H1 (cell line): ENCODE results near the gene FOXL1. TPM values are rescaled to one million over a fixed set of nuclear protein-coding genes. Genes with fewer than 3 reads are reported as not detected.

Source experiments
- polyA plus RNA-seq, 7 experiments: library from polyadenylated mRNA; depleted of rRNA in 3 of 7; stranded (reverse) in 5 of 7; unstranded in 2 of 7; fragments of >200 nt in 5 of 7; fragments of 200-250 nt in 2 of 7; gene quantifications; 1 replicate in 5 of 7; 2 replicates in 1 of 7; 4 replicates in 1 of 7; pipeline versions ENCODE4 v1.2.1 to v1.2.3, GENCODE V29; 2011 to 2013; ENCODE audit warnings: missing spikeins in 2 of 7, mixed read lengths in 2 of 7
- total RNA-seq: library from RNA; stranded (reverse); fragmentation: NEBNext Ultra II Directional; extraction: Animal tissue kit (Norgen Biotek cat#: 25700); gene quantifications from 2 replicates; pipeline ENCODE4 v1.2.1, GENCODE V29; 2021
- TF ChIP-seq, protein P1 (sequence below): fragments of 300-600 bp; sonication (generic); IDR thresholded peaks from 2 replicates; pipeline ENCODE4 v1.7.1; 2012; ENCODE audit warnings: low read length, moderate library complexity, mild to moderate bottlenecking, inconsistent platforms; ENCODE audit not compliant: insufficient replicate concordance

The FOXL1 gene
- total and polyA plus RNA-seq, 2 of the 8 experiments (the other 6 are each of a cell fraction or from before 2014, with no cell fraction given): 0.03 TPM; not detected in 1

DNA sequence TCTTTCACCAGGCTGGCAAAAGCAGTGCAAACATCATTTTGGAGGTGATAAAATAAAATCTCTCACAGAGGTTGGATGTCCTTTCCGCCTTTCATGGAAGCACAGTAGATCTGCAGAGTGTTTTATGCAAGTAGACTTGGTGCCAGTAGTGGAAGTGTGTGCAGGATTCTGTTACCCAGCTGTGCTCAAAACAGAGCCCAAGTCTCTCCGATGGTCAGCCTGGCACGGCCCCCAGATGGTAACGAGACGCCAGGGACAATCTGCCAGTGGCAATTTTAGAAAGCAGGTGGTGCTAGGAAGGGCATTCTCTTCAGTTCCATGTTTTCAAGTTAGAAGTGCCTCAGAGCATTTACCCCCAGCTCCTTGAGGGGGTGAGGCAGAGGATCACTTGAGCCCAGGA is 21.8 kb upstream of the FOXL1 start (continued):
- TF ChIP-seq, protein P1, sequence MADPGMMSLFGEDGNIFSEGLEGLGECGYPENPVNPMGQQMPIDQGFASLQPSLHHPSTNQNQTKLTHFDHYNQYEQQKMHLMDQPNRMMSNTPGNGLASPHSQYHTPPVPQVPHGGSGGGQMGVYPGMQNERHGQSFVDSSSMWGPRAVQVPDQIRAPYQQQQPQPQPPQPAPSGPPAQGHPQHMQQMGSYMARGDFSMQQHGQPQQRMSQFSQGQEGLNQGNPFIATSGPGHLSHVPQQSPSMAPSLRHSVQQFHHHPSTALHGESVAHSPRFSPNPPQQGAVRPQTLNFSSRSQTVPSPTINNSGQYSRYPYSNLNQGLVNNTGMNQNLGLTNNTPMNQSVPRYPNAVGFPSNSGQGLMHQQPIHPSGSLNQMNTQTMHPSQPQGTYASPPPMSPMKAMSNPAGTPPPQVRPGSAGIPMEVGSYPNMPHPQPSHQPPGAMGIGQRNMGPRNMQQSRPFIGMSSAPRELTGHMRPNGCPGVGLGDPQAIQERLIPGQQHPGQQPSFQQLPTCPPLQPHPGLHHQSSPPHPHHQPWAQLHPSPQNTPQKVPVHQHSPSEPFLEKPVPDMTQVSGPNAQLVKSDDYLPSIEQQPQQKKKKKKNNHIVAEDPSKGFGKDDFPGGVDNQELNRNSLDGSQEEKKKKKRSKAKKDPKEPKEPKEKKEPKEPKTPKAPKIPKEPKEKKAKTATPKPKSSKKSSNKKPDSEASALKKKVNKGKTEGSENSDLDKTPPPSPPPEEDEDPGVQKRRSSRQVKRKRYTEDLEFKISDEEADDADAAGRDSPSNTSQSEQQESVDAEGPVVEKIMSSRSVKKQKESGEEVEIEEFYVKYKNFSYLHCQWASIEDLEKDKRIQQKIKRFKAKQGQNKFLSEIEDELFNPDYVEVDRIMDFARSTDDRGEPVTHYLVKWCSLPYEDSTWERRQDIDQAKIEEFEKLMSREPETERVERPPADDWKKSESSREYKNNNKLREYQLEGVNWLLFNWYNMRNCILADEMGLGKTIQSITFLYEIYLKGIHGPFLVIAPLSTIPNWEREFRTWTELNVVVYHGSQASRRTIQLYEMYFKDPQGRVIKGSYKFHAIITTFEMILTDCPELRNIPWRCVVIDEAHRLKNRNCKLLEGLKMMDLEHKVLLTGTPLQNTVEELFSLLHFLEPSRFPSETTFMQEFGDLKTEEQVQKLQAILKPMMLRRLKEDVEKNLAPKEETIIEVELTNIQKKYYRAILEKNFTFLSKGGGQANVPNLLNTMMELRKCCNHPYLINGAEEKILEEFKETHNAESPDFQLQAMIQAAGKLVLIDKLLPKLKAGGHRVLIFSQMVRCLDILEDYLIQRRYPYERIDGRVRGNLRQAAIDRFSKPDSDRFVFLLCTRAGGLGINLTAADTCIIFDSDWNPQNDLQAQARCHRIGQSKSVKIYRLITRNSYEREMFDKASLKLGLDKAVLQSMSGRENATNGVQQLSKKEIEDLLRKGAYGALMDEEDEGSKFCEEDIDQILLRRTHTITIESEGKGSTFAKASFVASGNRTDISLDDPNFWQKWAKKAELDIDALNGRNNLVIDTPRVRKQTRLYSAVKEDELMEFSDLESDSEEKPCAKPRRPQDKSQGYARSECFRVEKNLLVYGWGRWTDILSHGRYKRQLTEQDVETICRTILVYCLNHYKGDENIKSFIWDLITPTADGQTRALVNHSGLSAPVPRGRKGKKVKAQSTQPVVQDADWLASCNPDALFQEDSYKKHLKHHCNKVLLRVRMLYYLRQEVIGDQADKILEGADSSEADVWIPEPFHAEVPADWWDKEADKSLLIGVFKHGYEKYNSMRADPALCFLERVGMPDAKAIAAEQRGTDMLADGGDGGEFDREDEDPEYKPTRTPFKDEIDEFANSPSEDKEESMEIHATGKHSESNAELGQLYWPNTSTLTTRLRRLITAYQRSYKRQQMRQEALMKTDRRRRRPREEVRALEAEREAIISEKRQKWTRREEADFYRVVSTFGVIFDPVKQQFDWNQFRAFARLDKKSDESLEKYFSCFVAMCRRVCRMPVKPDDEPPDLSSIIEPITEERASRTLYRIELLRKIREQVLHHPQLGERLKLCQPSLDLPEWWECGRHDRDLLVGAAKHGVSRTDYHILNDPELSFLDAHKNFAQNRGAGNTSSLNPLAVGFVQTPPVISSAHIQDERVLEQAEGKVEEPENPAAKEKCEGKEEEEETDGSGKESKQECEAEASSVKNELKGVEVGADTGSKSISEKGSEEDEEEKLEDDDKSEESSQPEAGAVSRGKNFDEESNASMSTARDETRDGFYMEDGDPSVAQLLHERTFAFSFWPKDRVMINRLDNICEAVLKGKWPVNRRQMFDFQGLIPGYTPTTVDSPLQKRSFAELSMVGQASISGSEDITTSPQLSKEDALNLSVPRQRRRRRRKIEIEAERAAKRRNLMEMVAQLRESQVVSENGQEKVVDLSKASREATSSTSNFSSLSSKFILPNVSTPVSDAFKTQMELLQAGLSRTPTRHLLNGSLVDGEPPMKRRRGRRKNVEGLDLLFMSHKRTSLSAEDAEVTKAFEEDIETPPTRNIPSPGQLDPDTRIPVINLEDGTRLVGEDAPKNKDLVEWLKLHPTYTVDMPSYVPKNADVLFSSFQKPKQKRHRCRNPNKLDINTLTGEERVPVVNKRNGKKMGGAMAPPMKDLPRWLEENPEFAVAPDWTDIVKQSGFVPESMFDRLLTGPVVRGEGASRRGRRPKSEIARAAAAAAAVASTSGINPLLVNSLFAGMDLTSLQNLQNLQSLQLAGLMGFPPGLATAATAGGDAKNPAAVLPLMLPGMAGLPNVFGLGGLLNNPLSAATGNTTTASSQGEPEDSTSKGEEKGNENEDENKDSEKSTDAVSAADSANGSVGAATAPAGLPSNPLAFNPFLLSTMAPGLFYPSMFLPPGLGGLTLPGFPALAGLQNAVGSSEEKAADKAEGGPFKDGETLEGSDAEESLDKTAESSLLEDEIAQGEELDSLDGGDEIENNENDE: no peak
